ENCODE results near the gene ONECUT3.

GRCh38 chr19:1818549-1819195 is 65.4 kb downstream of the ONECUT3 start:
- TF ChIP-seq CTCF (IDR thresholded peaks at IDR 0.05) (no peak), POLR2A (IDR thresholded peaks at IDR 0.05) (no peak)
